HG02981 (cell line): ENCODE measurements around the gene SLC25A34.

Experiments used
- ATAC-seq: cut with Tn5 transposase; IDR thresholded peaks from one replicate; pipeline ENCODE4 v1.9.1; 2021; ENCODE audit warnings: mild to moderate bottlenecking, moderate library complexity; ENCODE audit not compliant: unreplicated experiment

The SLC25A34 gene

DNA sequence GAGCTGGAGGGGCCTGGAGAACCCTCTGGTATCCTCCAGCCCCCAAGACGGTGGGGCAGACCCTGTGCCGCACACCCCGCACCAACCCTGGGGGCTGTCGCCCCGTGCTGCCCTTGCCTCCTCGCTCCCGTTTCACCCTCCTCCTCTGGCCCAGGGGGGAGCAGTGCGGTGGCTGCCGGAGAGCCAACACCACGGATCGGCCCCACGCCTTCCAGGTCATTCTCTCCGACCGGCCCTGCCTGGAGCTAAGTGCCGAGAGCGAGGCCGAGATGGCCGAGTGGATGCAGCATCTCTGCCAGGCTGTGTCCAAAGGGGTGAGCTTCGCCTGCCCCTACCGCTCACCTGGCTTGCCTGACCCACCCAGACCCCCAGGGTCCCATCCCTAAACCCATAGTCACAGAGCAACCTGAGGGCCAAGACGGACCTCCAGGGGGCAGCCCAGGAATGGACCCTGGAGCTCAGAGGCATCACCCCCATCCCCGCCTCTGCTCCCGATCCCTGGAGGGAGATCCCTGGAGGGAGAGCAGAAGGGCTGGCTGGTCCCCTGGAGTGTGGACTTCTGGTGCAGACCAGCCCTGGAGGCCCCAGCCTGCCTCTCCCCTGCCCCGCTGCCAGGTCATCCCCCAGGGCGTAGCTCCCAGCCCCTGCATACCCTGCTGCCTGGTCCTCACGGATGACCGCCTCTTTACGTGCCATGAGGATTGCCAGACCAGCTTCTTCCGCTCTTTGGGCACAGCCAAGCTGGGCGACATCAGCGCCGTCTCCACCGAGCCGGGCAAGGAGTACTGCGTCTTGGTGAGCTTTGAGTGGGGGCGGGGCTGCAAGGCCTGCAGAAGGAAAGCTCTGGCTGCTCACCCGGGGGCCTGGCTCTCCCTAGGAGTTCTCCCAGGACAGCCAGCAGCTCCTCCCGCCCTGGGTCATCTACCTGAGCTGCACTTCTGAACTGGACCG, 4.0 kb upstream of the SLC25A34 start:
- ATAC-seq: no peak

DNA sequence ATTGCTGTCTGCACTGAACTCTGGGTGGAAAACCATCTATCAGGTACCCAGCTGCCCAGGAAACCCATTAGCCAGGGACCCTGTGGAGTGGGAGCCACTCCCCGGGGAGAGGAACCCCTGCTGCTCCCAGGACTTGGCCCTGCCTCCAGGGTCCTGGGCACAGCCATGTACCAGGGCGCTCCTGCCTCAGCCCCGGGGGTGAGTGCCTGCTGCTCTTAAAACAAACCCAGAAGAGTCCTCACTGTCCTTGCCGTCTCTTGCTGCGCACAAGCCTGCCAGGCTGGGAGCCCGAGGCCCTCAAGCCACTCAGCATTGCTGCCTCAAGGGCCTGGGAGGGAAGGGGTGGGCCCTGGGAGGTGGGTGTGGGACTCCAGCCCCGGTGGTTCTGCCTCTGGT, 3.4 kb upstream of the SLC25A34 start:
- no peak for ATAC-seq

DNA sequence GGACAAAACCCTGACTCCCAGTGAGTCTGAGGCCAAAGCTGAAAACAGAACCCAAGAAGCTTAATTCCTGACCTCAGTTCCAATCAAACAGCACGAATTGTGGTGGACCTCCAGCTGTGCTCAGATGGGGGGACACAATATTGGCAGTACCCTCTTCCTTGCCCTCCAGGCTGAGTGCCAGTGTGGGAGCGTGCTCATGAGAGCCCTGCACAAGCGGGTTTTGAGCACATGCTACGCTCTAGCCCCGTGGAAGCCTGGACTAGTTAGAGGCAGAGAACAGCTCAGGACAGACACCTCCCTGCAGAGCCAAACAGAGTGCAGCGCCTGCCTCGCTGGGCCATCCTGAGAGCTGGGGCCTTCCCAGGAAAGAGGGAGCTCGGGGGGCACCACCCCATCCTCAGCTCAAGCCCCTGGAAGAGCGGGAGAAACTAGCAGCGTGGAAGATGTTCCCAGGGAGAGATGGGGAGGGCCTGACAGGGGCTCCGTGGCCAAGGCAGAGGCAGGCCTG, 2.8 kb upstream of the SLC25A34 start:
- no peak for ATAC-seq

DNA sequence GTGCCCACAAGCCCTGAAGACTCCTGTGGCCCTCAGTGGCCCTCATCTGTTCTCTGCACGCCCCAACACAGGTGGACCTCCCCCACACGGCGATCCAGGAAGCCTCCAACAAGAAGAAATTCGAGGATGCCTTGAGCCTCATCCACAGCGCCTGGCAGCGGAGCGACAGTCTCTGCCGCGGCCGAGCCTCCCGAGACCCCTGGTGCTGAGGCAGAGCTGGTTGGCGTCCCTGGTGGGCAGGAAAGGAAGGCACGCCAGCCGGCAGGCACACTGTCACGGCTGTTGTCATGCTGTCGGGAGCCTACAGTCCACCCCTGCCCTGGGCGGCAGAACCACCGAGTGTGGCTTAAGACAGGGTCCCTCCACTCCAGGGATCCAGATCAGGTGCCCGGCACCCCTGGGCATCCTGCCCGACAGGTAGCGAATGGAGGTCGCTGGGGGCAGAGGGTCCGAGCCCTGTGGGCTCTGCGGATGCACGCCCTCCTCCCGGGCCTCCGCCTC, 2.3 kb upstream of the SLC25A34 start:
- no peak for ATAC-seq

DNA sequence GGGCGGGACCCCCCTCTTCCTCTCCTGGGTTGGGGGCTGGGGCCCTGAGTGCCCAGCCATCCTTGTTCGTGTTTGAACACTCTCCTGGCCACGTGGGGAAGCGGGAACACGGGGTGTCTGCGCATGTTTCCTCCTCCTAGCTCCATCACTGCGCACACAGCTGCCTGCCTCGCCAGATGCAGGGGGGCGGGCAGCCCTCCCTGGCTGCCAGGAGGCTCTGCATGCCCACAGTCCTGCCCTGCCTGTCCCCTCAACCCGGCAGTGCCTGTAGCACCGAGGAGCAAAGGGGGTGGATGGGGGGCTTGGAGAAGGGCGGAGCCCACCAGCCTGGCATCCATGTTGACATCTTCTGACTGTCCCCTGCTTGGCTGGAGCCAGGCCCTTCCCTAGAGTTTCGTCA, 1.8 kb upstream of the SLC25A34 start:
- ATAC-seq: no peak

DNA sequence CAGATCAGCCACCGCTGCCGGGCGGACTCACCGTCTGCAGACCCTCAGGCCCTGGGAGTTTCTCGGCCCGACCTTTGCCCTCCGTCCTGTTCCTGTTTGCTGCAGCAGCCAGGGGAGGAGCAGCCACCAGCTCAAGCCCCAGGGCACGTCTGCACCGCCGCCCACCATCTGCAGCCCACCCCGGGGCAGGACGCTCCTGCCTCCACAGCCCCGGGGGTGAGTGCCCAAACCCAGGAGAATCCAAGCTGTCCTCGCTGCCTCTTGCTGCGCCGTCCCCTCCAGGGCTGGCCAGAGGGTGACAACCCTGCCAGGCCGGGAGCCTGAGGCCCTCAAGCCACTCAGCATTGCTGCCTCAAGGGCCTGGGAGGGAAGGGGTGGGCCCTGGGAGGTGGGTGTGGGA, 1.2 kb upstream of the SLC25A34 start:
- no peak for ATAC-seq

DNA sequence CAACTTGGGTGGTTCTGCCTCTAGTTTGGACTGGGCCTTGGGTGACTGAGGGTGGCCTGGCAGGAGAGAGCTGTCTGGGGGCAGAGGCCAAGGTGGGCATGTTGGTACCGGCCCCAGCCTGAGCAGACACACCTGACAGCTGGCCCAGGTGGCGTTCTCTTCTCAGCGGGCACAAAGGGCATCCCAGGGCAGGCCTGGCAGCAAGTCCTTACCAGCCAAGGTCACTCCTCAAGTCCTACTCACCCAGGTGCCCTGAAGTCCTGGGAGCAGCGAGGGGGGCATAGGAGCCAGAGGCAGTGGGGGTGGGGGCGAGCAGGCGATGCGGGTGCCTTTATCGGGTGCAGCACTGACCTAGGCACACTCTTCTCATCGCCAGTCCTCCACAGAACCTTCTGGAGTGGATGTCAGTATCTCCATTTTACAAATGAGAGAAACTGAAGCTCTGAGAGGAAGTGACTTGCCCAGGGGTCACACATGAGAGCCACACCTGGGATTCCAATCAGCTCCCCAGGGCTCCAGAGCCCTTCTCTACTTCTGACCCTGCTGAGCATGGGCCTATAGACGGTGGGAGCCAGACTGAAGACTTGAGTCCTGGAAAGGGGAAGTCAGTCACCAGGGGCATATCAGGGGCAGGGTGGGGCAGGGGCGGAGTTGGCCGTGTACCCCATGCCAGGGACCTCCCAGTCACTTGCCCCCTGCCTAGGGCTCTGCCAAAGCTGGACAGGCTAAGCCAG, 587 bp upstream of the SLC25A34 start:
- no peak for ATAC-seq

DNA sequence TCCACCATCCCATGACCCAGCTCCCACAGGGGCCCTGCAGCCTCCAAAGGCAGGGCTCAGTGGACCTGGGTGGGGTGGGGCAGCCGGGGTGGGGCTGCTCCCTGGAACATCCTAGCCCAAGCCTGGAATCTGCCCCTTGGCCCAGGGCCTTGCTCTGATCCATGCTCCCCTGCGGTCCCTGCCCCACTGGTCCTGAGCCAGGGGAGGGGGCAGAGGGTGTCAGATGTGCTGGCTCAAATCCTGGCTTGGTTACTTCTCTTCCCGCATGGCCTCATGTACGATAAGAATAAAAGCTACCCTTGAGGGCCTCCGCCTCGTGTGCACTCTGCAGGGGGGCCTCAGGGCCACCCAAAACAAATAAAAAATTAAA, 819 bp downstream of the SLC25A34 start:
- ATAC-seq: no peak

DNA sequence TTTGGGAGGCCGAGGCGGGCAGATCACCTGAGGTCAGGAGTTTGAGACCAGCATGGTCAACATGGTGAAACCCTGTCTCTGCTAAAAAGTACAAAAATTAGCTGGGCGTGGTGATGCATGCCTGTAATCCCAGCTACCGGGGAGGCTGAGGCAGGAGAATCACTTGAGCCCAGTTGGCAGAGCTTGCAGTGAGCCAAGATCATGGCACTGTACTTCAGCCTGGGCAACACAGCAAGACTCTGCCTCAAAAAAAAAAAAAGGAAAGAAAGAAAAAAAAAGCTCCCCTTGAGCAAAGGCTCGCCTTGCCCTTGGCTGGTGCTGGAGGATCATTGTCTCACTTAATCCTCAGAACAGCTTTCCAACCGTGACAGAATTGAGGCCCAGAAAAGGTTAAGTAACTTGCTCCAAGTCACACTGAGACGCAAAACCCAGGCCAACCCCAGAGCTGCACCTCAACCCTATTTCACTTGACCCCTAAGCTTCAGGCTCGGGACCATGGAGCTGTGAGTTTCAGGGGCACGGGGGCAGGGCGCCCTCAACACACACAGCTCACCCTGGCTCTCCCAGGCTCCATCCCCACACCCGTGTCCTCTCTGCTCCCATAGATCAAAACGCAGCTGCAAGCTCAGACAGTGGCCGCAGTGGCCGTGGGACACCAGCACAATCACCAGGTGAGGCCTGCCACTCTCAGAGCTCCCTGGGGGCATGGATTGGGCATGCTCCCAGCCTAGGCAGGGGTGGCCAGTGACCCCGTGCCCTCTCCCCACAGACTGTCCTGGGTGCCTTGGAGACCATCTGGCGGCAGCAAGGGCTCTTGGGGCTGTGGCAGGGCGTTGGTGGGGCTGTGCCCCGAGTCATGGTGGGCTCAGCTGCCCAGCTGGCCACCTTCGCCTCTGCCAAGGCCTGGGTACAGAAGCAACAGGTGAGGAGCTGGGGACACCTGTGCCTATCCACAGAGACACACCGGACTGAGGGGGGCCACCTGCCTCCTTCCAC, 1.6 kb downstream of the SLC25A34 start:
- no peak for ATAC-seq

DNA sequence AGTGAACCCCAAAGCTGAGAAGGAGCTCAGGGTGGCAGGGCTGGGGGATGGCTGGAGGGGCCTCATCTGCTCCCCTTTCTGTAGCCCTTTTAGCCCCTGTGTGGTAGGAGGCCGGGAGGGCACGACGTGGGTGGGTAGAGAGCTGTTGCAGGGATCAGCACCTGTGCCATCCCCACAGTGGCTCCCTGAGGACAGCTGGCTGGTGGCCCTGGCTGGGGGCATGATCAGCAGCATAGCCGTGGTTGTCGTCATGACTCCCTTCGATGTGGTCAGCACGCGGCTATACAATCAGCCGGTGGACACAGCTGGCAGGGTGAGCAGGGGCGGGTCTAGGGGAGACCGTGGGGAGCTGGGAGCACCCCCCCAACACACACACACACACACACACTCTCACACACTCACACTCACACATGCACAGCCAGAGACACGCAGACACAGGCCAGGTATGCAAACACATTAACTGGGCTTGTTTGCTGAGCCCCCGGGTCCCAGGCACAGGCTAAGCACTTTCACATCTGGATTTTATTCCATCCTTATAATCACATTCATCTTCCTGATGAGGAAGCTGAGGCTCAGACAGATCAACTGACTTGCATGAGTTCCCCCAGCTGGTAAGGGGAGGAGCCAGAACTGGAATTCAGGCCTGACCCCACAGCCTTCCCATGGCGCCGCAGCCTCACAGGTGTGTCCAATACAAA, 2.5 kb downstream of the SLC25A34 start:
- no peak for ATAC-seq

DNA sequence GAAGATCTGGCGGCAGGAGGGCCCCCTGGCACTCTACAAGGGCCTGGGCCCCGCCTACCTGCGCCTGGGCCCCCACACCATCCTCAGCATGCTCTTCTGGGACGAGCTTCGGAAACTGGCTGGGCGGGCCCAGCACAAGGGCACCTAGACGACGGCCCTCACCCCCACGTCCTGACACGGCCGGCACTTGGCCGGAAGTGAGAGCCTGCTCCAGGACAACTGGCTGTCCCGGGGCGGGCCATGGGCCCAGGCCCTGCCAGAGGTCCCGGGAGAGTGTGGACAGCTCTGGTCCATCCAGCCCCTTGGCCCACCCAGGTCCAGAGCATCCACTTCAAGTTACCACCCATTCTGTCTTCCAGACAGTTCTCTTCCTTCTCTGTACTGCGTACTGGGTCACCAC, 3.2 kb downstream of the SLC25A34 start:
- ATAC-seq: no peak

DNA sequence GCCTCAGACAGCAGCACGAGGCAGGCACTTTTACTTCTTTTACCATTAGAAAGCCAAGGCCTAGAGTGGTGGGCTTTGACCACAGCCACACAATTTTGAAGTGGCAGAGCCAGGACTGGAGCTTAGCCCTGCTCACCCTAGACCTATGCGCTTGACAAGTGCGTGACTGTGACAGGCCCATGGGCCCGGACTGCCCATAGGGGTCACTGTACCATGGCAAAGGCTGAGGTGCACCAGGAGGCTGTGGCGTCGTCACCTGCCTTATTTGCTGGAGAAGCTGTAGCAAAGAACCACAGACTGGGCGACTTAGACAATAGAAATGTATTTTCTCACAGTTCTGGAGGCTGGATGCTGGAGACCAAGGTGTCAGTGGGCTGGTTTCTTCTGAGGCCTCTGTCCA, 3.7 kb downstream of the SLC25A34 start:
- ATAC-seq: no peak

DNA sequence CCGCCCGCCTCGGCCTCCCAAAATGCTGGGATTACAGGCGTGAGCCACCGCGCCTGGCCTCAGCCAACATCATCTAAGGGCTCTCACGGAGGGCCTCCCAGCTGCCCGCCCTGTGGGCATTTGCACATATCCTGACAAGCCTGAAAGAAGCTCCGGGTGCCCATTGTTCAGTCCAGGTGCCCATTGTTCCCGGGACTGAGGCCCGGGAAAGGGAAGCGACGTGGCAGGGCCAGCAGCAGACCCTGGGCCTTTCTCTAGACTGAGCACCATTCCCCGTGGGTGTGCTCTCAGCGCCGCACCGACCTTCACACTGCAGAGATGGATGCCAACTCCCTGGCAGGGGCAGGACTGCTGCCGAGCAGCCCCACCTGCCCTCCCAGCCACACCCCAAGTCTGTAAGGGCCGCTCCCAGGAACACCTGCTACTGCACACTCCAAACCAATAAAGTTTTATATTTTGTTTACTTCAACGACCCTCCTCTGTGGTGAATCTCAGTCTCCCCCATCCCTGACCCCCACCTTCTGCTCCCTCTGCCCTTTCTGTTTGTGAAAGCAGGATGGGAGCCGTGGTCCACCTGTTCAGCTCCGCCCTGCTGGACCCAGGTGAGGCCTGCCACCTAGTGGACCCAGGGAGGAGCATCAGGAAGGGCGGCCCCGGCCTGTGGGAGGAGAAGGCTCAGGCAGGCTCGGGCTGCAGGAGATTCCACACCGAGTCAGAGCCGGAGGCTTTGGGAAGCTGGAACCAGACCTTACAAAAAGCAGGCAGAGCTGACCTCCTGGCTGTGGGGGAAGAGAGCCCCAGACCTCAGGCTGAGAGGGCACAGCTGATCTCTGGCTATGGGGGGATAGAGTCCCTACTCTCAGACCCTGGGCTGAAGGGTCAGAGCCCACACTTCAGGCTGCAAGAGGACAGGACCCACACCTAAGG, 5.1 kb downstream of the SLC25A34 start:
- ATAC-seq: no peak

DNA sequence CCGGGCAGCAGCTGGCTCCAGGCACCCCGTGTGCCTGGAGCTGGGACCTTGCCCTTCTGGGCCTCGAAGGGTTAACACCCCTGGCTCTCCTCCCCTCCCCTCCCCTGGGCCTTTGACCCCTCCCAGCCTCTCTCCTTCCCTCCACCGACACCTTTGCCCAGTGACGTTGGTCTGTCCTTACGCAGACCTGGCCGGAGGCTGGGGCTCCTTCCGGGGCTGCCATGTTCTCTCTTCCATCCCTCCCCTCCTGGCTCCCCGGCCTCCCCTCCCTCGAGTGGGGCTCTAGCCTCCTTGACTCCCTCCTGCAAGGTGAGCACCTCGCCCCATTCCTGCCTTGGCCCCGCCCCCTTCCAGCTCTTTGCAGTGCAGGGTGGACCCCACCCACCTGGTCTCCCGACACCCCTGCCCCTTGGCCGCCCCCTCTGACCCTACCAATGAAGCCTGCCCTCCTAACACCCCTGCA, 6.3 kb downstream of the SLC25A34 start, which contains the start of gene TMEM82:
TMEM82 (plus strand) TSS at position 161 of the 463 bp plus-strand sequence; CDS start at position 222, 61 bp downstream.
- ATAC-seq: no peak

DNA sequence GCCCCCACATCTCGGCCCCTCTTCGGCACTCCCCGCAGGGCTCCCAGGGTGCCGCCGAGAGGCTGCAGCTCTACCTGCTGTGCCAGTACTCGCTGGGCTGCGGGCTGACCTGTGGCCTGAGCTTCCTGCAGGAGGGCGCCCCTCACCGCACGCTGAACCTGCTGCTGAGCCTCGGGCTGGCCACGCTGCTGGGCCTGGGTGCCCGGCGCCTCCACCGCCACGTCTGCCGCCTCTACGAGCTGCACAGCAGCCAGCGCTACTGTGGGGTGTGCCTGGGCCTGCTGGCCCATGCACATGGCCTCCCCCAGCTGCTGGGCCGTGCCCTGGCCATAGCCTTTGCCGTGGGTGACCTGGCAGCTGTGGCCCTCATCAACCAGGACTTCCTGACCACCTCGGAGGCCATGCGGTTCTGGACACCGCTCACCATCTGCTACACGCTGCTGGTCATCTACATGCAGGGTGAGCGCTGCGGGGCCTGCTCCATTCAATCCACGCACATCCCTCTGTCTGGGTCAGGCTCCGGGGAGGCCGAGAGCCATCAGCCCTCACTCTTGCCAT, 8.1 kb downstream of the SLC25A34 start:
- ATAC-seq: no peak

DNA sequence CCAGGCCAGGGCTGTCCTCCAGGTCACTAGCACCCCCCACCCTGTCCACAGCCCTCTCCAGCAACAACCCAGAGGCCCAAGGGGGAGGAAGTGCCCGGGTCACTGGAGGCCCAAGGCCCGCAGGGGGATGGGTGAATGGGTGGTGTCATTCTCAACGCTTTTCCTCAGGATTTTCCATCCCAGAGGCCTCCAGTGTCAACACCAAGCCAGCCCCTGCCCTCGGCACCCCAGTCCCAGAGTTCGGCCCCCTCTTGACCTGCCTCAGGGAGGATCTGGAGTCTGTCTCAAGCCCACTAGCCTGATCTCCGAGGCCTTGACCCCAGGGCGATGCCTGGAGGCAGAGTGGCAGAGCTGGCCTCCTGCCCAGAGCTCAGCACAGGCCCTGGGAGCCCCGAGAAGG, 11.3 kb downstream of the SLC25A34 start:
- ATAC-seq: no peak

DNA sequence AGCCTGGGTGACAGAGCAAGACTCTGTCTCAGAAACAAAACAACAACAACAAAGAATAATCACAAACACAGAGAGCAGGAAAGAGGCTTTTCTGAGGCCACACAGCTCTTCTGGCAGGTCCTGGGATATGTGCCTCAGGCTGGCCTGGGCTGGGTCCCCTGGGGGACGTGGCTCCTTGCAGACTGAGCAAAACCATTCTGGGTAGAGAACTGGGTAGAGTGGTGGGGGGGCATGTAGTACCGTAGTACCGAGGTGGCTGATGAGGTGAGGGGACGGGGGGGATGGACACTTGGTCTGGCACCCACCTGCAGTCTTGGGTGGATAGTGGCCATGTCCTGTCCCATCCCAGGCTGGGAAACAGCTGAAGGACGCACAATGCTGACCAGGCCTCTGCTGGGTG, 12.2 kb downstream of the SLC25A34 start:
- ATAC-seq: no peak

DNA sequence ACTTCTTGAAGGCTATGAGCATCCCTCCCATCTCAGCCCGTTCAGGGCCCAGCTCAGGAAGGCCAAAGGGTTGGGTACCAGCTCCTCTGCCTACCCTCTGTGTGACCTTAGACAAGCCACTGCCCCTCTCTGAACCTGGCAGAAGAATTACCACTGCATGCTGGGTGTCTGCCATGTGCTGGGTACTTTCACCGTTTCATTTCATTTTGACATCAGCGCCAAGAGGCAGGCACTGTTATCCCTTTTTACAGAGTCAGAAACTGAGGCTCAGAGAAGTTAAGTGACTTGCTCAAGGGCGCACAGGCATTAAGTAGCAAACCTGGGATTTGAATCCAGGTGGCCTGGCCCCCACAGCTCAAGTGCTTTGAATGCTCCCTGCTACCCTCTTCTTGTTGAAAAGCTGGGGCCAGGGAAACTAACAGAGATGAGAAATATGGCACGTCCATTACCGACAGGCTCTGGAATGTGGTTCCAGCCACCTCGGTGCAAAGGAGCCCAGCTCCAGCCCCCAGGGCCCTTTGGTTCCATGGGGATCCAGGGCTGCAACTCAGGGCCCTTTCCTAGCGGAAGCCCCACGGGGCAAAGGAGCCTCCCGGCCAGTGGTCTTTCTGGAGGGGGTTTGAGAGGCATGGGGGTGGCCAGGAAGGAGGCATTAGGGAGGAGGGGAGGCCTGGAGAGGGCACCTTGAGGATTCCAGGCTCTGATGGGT, 12.8 kb downstream of the SLC25A34 start:
- no peak for ATAC-seq
